PFSK-1 (cell line): ENCODE measurements around the gene CAB39.

ENCODE experiments used
- POLR2AphosphoS5 ChIP-seq: IDR thresholded peaks from 2 replicates; pipeline ENCODE4 v1.6.1; 2012; ENCODE audit warnings: low read depth, mild to moderate bottlenecking, control low read depth, low read length, moderate library complexity
- SIN3A ChIP-seq: IDR thresholded peaks from 2 replicates; pipeline ENCODE4 v1.6.1; 2012; ENCODE audit warnings: mild to moderate bottlenecking, low read length, moderate library complexity, borderline replicate concordance; ENCODE audit not compliant: insufficient read depth
- TAF1 ChIP-seq: IDR thresholded peaks from 2 replicates; pipeline ENCODE4 v1.6.1; 2012; ENCODE audit warnings: low read length, control low read depth, borderline replicate concordance; ENCODE audit not compliant: insufficient read depth
- TF ChIP-seq, protein P1 (sequence below), 2 experiments: IDR thresholded peaks; 2 replicates each; pipeline versions ENCODE4 v1.6.1 to v1.8.0; 2011 to 2012; ENCODE audit warnings: low read depth in 2 of 2, low read length in 2 of 2, control low read depth in 1 of 2, inconsistent platforms in 1 of 2, mild to moderate bottlenecking in 1 of 2, moderate library complexity in 1 of 2; ENCODE audit not compliant: insufficient read depth in 1 of 2

DNA sequence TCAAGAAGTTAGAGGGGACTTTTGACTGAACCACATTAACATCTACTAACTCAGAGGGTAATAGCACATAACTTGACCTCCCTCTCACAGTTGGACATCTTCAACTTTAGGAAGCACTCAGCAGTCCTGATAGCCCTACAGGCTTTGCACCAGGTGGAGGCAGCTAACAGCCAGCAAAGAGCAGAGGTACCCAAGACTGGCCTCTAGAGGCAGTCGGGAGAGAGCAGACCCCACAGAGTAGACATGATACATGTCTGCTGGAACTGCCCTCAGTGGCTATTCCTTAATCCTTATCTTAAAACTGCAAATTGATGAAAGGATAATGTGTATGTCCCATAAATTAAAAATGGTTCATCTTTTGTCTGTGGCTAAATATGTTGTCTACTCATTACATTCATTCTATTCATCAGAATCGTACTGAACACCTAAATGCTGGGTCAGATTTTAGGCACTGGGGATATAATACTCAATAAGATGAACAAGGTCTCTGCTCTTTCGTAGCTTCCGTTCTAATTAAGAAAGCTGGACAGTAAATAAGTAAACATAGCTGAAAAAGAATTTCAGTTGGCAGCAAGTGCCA lies 49.8 kb downstream of the CAB39 start:
- TF ChIP-seq SIN3A (no peak), POLR2AphosphoS5 (no peak), TAF1 (no peak)
- TF ChIP-seq, protein P1, sequence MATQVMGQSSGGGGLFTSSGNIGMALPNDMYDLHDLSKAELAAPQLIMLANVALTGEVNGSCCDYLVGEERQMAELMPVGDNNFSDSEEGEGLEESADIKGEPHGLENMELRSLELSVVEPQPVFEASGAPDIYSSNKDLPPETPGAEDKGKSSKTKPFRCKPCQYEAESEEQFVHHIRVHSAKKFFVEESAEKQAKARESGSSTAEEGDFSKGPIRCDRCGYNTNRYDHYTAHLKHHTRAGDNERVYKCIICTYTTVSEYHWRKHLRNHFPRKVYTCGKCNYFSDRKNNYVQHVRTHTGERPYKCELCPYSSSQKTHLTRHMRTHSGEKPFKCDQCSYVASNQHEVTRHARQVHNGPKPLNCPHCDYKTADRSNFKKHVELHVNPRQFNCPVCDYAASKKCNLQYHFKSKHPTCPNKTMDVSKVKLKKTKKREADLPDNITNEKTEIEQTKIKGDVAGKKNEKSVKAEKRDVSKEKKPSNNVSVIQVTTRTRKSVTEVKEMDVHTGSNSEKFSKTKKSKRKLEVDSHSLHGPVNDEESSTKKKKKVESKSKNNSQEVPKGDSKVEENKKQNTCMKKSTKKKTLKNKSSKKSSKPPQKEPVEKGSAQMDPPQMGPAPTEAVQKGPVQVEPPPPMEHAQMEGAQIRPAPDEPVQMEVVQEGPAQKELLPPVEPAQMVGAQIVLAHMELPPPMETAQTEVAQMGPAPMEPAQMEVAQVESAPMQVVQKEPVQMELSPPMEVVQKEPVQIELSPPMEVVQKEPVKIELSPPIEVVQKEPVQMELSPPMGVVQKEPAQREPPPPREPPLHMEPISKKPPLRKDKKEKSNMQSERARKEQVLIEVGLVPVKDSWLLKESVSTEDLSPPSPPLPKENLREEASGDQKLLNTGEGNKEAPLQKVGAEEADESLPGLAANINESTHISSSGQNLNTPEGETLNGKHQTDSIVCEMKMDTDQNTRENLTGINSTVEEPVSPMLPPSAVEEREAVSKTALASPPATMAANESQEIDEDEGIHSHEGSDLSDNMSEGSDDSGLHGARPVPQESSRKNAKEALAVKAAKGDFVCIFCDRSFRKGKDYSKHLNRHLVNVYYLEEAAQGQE (IDR thresholded peaks at IDR 0.05; ENCODE audit: insufficient read depth in 1 of 2, low read depth in 2 of 2, low read length in 2 of 2): no peak
